Smooth muscle cell (in vitro differentiated cells): ENCODE data around the gene CPSF4L. TPM values are rescaled to one million over a fixed set of nuclear protein-coding genes. Genes with fewer than 3 reads are reported as not detected.

Experiments
- DNase-seq: peaks from one replicate; lab custom pipeline; 2025; ENCODE audit not compliant: unreplicated experiment; lab: John Stamatoyannopoulos, UW
- H2AFZ ChIP-seq: fragments of 200-600 bp; sonication (generic); 2 replicates; pipeline ENCODE4 v1.6.0; 2016; ENCODE audit warnings: antibody characterized with exemption, low read depth, mild to moderate bottlenecking
- H3F3A ChIP-seq: fragments of 200-600 bp; sonication (generic); 2 replicates; pipeline ENCODE4 v1.6.0; 2017; ENCODE audit warnings: antibody characterized with exemption, low read depth
- H3K27ac ChIP-seq: fragments of 200-600 bp; sonication (generic); 2 replicates; pipeline ENCODE4 v1.5.1; 2016; ENCODE audit warnings: low read depth, mild to moderate bottlenecking
- H3K27me3 ChIP-seq: fragments of 200-600 bp; sonication (generic); 2 replicates; pipeline ENCODE4 v1.6.1; 2016; ENCODE audit warnings: low read depth, mild to moderate bottlenecking
- H3K36me3 ChIP-seq: fragments of 200-600 bp; sonication (generic); 2 replicates; pipeline ENCODE4 v1.5.1; 2016; ENCODE audit warnings: low read depth
- H3K4me1 ChIP-seq: fragments of 200-600 bp; sonication (generic); 2 replicates; pipeline ENCODE4 v1.5.1; 2016; ENCODE audit warnings: low read depth
- H3K4me2 ChIP-seq: fragments of 200-600 bp; sonication (generic); 2 replicates; pipeline ENCODE4 v1.6.0; 2016; ENCODE audit warnings: mild to moderate bottlenecking
- H3K4me3 ChIP-seq: fragments of 200-600 bp; sonication (generic); 2 replicates; pipeline ENCODE4 v1.5.1; 2016; ENCODE audit warnings: mild to moderate bottlenecking
- H3K79me2 ChIP-seq: fragments of 200-600 bp; sonication (generic); 2 replicates; pipeline ENCODE4 v1.6.0; 2016; ENCODE audit warnings: low read depth, mild to moderate bottlenecking
- H3K9ac ChIP-seq: fragments of 200-600 bp; sonication (generic); 2 replicates; pipeline ENCODE4 v1.6.0; 2016; ENCODE audit warnings: low read depth
- H3K9me3 ChIP-seq: fragments of 200-600 bp; sonication (generic); replicated peaks from 2 replicates; pipeline ENCODE4 v1.5.1; 2016; ENCODE audit warnings: low read depth
- H4K20me1 ChIP-seq: fragments of 200-600 bp; sonication (generic); 2 replicates; pipeline ENCODE4 v1.6.0; 2016; ENCODE audit warnings: low read depth
- WGBS: methylation state at CpG from one replicate; pipeline ENCODE4 v1.1.7; 2016; ENCODE audit warnings: low lambda C conversion rate; 5-methylcytosine and 5-hydroxymethylcytosine counted together
- polyA plus RNA-seq: library from polyadenylated mRNA; unstranded; fragments of >200 nt; fragmentation: Nextera tagmentation; extraction: Ambion mirVana; gene quantifications from 2 replicates; pipeline ENCODE4 v1.2.1, GENCODE V29; 2016
- total RNA-seq: library from RNA; depleted of rRNA; stranded (reverse); fragments of >200 nt; gene quantifications from 2 replicates; pipeline ENCODE4 v1.2.3, GENCODE V29; 2014
- TF ChIP-seq, protein P1 (sequence below): fragments of 200-600 bp; sonication (generic); IDR thresholded peaks from 2 replicates; pipeline ENCODE4 v1.5.1; 2017; ENCODE audit warnings: borderline replicate concordance, mild to moderate bottlenecking, antibody characterized with exemption; ENCODE audit not compliant: insufficient read depth, poor library complexity, severe bottlenecking

Gene CPSF4L
- total and polyA plus RNA-seq, 2 experiments from 2014 or later, result not detected

DNA sequence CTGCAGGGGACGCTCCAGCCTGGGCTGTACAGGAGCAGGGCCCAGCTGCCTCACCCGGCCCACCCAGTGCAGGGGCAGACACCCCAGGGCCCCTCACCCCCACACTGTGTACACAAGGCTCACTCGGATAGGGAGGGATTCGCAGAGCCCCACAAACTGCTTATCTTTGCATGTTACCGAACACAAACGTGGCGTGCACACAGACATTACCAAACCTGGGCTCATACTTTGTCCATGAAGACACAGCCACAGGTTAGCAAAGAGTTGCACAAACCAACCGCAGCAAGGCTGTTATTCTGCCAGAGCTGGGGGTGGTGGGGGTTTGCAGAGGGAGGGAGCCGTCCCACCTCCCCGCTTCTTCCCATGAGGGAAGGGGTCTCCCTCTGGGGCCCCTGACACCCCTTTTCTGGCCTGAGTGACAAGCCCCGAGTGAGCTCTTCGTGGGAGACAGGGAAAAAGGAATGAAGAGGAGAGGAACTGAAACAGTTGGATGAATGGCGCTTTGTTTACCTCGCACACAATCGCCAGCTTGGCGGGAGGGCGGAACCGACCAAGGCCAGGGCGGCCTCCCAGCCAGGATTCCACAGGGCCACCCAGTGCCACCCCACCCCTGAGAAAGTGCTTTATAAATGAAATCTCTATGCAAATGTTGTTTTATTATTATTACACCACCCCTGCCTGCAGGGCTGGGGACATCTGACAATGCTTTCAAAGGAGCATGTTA is 434 bp upstream of the CPSF4L start:
- DNase-seq, result no peak
- Histone ChIP-seq H3K27ac (no peak overlapping the region), H3K79me2 (no peaks in the 10 kb centered on the region), H3K36me3 (no peaks in the 10 kb centered on the region), H4K20me1 (no peaks in the 10 kb centered on the region), H3K4me3 (no peak overlapping the region), H3K4me1 (peaks cover 18% of the 10 kb centered on the region), H3K4me2 (no peak overlapping the region), H3K9ac (no peak overlapping the region), H3K9me3 (no peaks in the 10 kb centered on the region), H3K27me3 (no peaks in the 10 kb centered on the region), H2AFZ (no peak overlapping the region), H3F3A (no peaks in the 10 kb centered on the region)
- WGBS, result 70% methylated on average over 19 of the region's 19 CpGs
- TF ChIP-seq, protein P1, sequence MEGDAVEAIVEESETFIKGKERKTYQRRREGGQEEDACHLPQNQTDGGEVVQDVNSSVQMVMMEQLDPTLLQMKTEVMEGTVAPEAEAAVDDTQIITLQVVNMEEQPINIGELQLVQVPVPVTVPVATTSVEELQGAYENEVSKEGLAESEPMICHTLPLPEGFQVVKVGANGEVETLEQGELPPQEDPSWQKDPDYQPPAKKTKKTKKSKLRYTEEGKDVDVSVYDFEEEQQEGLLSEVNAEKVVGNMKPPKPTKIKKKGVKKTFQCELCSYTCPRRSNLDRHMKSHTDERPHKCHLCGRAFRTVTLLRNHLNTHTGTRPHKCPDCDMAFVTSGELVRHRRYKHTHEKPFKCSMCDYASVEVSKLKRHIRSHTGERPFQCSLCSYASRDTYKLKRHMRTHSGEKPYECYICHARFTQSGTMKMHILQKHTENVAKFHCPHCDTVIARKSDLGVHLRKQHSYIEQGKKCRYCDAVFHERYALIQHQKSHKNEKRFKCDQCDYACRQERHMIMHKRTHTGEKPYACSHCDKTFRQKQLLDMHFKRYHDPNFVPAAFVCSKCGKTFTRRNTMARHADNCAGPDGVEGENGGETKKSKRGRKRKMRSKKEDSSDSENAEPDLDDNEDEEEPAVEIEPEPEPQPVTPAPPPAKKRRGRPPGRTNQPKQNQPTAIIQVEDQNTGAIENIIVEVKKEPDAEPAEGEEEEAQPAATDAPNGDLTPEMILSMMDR, result no peak

- WGBS, result 89% methylated on average over 6 of the region's 6 CpGs
- no peaks in the 10 kb centered on the region for H3F3A ChIP-seq
- no peak for DNase-seq
- H2AFZ ChIP-seq, result no peak overlapping the region
- no peak overlapping the region for H3K9ac ChIP-seq
- H3K4me3 ChIP-seq, result no peak overlapping the region
- no peak overlapping the region for H3K4me2 ChIP-seq
- H3K27me3 ChIP-seq, result peaks cover 1% of the 10 kb centered on the region
- H3K9me3 ChIP-seq, result no peaks in the 10 kb centered on the region
- no peaks in the 10 kb centered on the region for H4K20me1 ChIP-seq
- H3K36me3 ChIP-seq, result no peaks in the 10 kb centered on the region
- H3K4me1 ChIP-seq, result peaks cover 8% of the 10 kb centered on the region
- H3K27ac ChIP-seq, result no peak overlapping the region
- TF ChIP-seq, protein P1, result no peak
- H3K79me2 ChIP-seq, result no peaks in the 10 kb centered on the region
Observed at GRCh38 chr17:73257516-73257915, 4.2 kb downstream of the CPSF4L start.

DNA sequence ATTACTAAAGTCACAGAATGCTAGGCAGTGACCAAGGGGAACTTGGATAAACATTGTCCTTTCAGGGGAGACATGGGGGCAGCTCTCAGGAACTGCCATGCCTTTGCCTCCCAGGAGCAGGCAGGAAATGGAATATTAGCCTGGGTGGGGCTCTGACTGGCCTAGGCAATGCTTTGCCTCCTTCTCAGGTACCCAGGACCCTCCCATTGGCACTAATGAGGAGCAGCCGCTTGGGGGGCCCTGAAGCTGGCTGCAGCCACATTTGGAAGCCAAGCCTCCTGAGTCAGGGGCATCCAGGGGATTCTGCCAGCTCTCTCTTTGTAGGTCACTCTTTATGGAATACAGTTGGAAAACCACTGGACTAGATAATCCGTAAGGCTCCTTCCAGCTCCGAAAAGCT is 5.5 kb downstream of the CPSF4L start:
- H3F3A ChIP-seq, result no peaks in the 10 kb centered on the region
- TF ChIP-seq, protein P1, result no peak
- no peak overlapping the region for H3K4me2 ChIP-seq
- H3K9ac ChIP-seq, result no peak overlapping the region
- no peaks in the 10 kb centered on the region for H4K20me1 ChIP-seq
- H3K4me3 ChIP-seq, result no peak overlapping the region
- H3K36me3 ChIP-seq, result no peaks in the 10 kb centered on the region
- no peaks in the 10 kb centered on the region for H3K79me2 ChIP-seq
- no peaks in the 10 kb centered on the region for H3K9me3 ChIP-seq
- no peak overlapping the region for H3K27ac ChIP-seq
- H3K27me3 ChIP-seq, result peaks cover 6% of the 10 kb centered on the region
- no peak overlapping the region for H2AFZ ChIP-seq
- H3K4me1 ChIP-seq, result no peaks in the 10 kb centered on the region
- no peak for DNase-seq
- WGBS, result 65% methylated on average over 3 of the region's 3 CpGs

DNA sequence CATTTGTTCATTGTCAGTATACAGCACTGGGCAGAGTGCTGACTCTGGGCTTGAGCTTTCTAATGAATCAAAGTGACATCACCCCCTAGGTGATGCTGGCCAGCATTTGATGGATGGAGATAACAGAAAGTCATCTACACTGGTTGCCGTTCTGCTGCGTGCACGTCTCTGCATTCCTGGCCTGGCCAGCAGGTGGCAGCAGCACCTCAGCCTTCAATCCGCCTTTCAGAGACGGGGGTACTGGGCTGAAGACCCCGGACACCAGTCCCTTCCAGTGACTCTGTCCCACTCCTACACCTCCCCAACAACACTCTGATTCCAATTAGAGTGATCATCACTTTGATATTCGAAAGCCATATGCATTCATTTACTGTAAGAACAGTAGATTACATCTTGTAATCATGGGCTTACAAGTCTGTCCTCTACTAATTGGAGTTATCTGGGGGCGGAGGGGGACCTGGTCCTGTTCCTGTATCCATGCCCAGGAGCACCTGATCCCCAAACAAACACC is 6.0 kb downstream of the CPSF4L start:
- no peak overlapping the region for H2AFZ ChIP-seq

More for the DNA sequence above, 6.0 kb downstream of the CPSF4L start:
- Histone ChIP-seq H4K20me1 (no peaks in the 10 kb centered on the region), H3K4me2 (no peak overlapping the region), H3F3A (no peaks in the 10 kb centered on the region), H3K4me3 (no peak overlapping the region), H3K36me3 (no peaks in the 10 kb centered on the region), H3K79me2 (no peaks in the 10 kb centered on the region), H3K27ac (no peak overlapping the region), H3K9me3 (no peaks in the 10 kb centered on the region), H3K4me1 (no peaks in the 10 kb centered on the region), H3K9ac (no peak overlapping the region), H3K27me3 (peaks cover 6% of the 10 kb centered on the region)
- peak; percentile 8 for DNase-seq
- WGBS, result 10% methylated on average over 8 of the region's 8 CpGs
- TF ChIP-seq, protein P1, result peak; percentile 99
